IMR-90 (cell line): ENCODE data around the gene DTX1. TPM values are rescaled to one million over a fixed set of nuclear protein-coding genes. Genes with fewer than 3 reads are reported as not detected.

ENCODE experiments used
- ATAC-seq: fragments of 200-7000 bp; cut with Tn5 transposase; 2 replicates; pipeline ENCODE4 v1.9.1; 2020; ENCODE audit warnings: low read depth, mild to moderate bottlenecking, moderate library complexity
- BruUV-seq: library from RNA; stranded (reverse); fragments of 400-500 nt; replicated peaks from 2 replicates; lab custom pipeline; 2021; lab: Mats Ljungman, UMichigan
- CTCF ChIA-PET: fragments of 300-600 bp; formaldehyde crosslinking; extraction: SDS; loops from one replicate; lab custom pipeline; 2021; ENCODE audit warnings: antibody characterized with exemption; lab: Yijun Ruan, JAX
- POLR2A ChIA-PET: fragments of 300-600 bp; sonication (Branson Sonifier 250); formaldehyde crosslinking; loops from one replicate; lab custom pipeline; 2022; ENCODE audit warnings: antibody characterized with exemption; ENCODE audit not compliant: unreplicated experiment; lab: Charles Lee
- DNase-seq: peaks from one replicate; pipeline ENCODE4 v3.0.0; 2013
- H2AFZ ChIP-seq: replicated peaks from 2 replicates; pipeline ENCODE3; 2013; ENCODE audit warnings: low read length, mild to moderate bottlenecking; ENCODE audit not compliant: poor library complexity
- H2AK5ac ChIP-seq: 2 replicates; pipeline ENCODE4 v1.6.1; 2013; ENCODE audit warnings: low read depth, low read length, inconsistent platforms
- H2AK9ac ChIP-seq: replicated peaks from 2 replicates; pipeline ENCODE3; 2013; ENCODE audit warnings: mild to moderate bottlenecking, low read depth, low read length, moderate library complexity; ENCODE audit not compliant: poor library complexity
- H2BK120ac ChIP-seq: 2 replicates; pipeline ENCODE4 v1.6.1; 2013; ENCODE audit warnings: low read depth, low read length, inconsistent platforms
- H2BK15ac ChIP-seq: 3 replicates; pipeline ENCODE4 v1.6.1; 2013; ENCODE audit warnings: low read depth, low read length, inconsistent platforms
- H2BK20ac ChIP-seq: 2 replicates; pipeline ENCODE4 v1.6.1; 2013; ENCODE audit warnings: low read depth, mild to moderate bottlenecking, inconsistent platforms, low read length, moderate library complexity
- H2BK5ac ChIP-seq: 2 replicates; pipeline ENCODE4 v1.6.1; 2013; ENCODE audit warnings: mild to moderate bottlenecking, low read depth, low read length, inconsistent platforms; ENCODE audit not compliant: poor library complexity, severe bottlenecking
- H3K14ac ChIP-seq: replicated peaks from 2 replicates; pipeline ENCODE4 v1.6.1; 2013; ENCODE audit warnings: low read depth, low read length, inconsistent platforms
- H3K18ac ChIP-seq: 2 replicates; pipeline ENCODE4 v1.6.1; 2013; ENCODE audit warnings: low read depth, low read length, control low read depth
- H3K23ac ChIP-seq: 2 replicates; pipeline ENCODE4 v1.6.1; 2013; ENCODE audit warnings: low read depth, low read length, inconsistent platforms
- H3K27ac ChIP-seq: 2 replicates; pipeline ENCODE4 v1.5.1; 2013; ENCODE audit warnings: mild to moderate bottlenecking, control low read depth, low read length; ENCODE audit not compliant: insufficient read depth
- H3K27me3 ChIP-seq: 2 replicates; pipeline ENCODE4 v1.6.1; 2013; ENCODE audit warnings: low read length; ENCODE audit not compliant: control insufficient read depth, insufficient read depth
- H3K36me3 ChIP-seq: 2 replicates; pipeline ENCODE4 v1.6.1; 2013; ENCODE audit warnings: low read length, mixed read lengths; ENCODE audit not compliant: control insufficient read depth, insufficient read depth
- H3K4ac ChIP-seq: 2 replicates; pipeline ENCODE4 v1.6.1; 2013; ENCODE audit warnings: low read depth, low read length, inconsistent platforms
- H3K4me1 ChIP-seq: 2 replicates; pipeline ENCODE4 v1.6.1; 2013; ENCODE audit warnings: low read length, mixed read lengths; ENCODE audit not compliant: control insufficient read depth, insufficient read depth
- H3K4me2 ChIP-seq: 2 replicates; pipeline ENCODE4 v1.6.1; 2013; ENCODE audit warnings: low read depth, mild to moderate bottlenecking, control low read depth, low read length, moderate library complexity
- H3K4me3 ChIP-seq: 2 replicates; pipeline ENCODE4 v1.5.1; 2013; ENCODE audit warnings: low read depth, mild to moderate bottlenecking, control low read depth, low read length, moderate library complexity; ENCODE audit not compliant: insufficient read depth
- H3K56ac ChIP-seq: 2 replicates; pipeline ENCODE4 v1.6.1; 2013; ENCODE audit warnings: low read length, inconsistent platforms; ENCODE audit not compliant: insufficient read depth; ENCODE audit errors: extremely low read depth
- H3K79me1 ChIP-seq, 2 experiments: 2 replicates each; pipeline ENCODE4 v1.6.1; 2013; ENCODE audit warnings: low read length in 2 of 2, inconsistent platforms in 1 of 2, low read depth in 1 of 2
- H3K9ac ChIP-seq: 2 replicates; pipeline ENCODE4 v1.6.1; 2013; ENCODE audit warnings: low read depth, low read length, control low read depth
- H3K9me1 ChIP-seq: 2 replicates; pipeline ENCODE4 v1.6.1; 2013; ENCODE audit warnings: low read length, inconsistent platforms; ENCODE audit not compliant: insufficient read depth
- H3K9me3 ChIP-seq: 2 replicates; pipeline ENCODE4 v1.6.1; 2013; ENCODE audit warnings: low read length; ENCODE audit not compliant: control insufficient read depth, insufficient read depth
- H4K20me1 ChIP-seq: 2 replicates; pipeline ENCODE4 v1.6.1; 2013; ENCODE audit warnings: low read length, inconsistent platforms; ENCODE audit not compliant: insufficient read depth
- H4K5ac ChIP-seq: 2 replicates; pipeline ENCODE4 v1.6.1; 2013; ENCODE audit warnings: mild to moderate bottlenecking, low read depth, low read length, control low read depth
- H4K8ac ChIP-seq, 2 experiments: 2 replicates each; pipeline ENCODE4 v1.6.1; 2013; ENCODE audit warnings: low read depth in 2 of 2, low read length in 2 of 2, control low read depth in 1 of 2, inconsistent platforms in 1 of 2
- H4K91ac ChIP-seq: 2 replicates; pipeline ENCODE4 v1.6.1; 2013; ENCODE audit warnings: low read depth, low read length, inconsistent platforms; ENCODE audit not compliant: insufficient read depth
- BHLHE40 ChIP-seq: fragments of 150-350 bp; IDR thresholded peaks from 2 replicates; pipeline ENCODE4 v1.6.1; 2016; ENCODE audit warnings: mild to moderate bottlenecking, low read depth, low read length
- CEBPB ChIP-seq: IDR thresholded peaks from 2 replicates; pipeline ENCODE4 v1.6.1; 2012; ENCODE audit warnings: low read depth, low read length, improper control_type of control experiment
- CHD1 ChIP-seq: IDR thresholded peaks from 2 replicates; pipeline ENCODE4 v1.6.1; 2012; ENCODE audit warnings: low read depth, low read length, improper control_type of control experiment
- ELK1 ChIP-seq: fragments of 150-350 bp; IDR thresholded peaks from 2 replicates; pipeline ENCODE4 v1.6.1; 2016; ENCODE audit warnings: low read depth, mild to moderate bottlenecking, low read length, moderate library complexity, borderline replicate concordance
- RAD21 ChIP-seq: IDR thresholded peaks from 2 replicates; pipeline ENCODE4 v1.6.1; 2012; ENCODE audit warnings: low read length, improper control_type of control experiment
- RFX5 ChIP-seq: IDR thresholded peaks from 2 replicates; pipeline ENCODE4 v1.8.0; 2012; ENCODE audit warnings: low read depth, mild to moderate bottlenecking, low read length, moderate library complexity
- SMC3 ChIP-seq: fragments of 150-350 bp; IDR thresholded peaks from 2 replicates; pipeline ENCODE4 v1.6.1; 2016; ENCODE audit warnings: low read depth, mild to moderate bottlenecking, antibody characterized with exemption, low read length, moderate library complexity
- WGBS, 2 experiments: methylation state at CpG; one replicate each; pipeline versions ENCODE4 v1.1.5 to v1.1.7; 2013; ENCODE audit warnings: missing lambda C conversion rate in 2 of 2; ENCODE audit not compliant: insufficient read length in 1 of 2; ENCODE audit errors: extremely low coverage in 2 of 2; 5-methylcytosine and 5-hydroxymethylcytosine counted together
- dilution Hi-C: fragments of 300-500 bp; cut with HindIII; formaldehyde crosslinking; loops from one replicate; pipeline ENCODE4 v1.14.3; 2018; ENCODE audit warnings: low sequenced_read_pairs; ENCODE audit not compliant: unreplicated experiment
- in situ Hi-C: fragments of 300-500 bp; cut with MboI; formaldehyde crosslinking; loops from 3 replicates; pipeline ENCODE4 v1.14.3; 2019; ENCODE audit warnings: low sequenced_read_pairs, inconsistent platforms, mixed read lengths
- intact Hi-C: fragments of 100-400 bp; cut with micrococcal nuclease; formaldehyde crosslinking; loops from 2 replicates; pipeline ENCODE4 v1.10.0; 2022
- polyA plus RNA-seq, 3 experiments: library from polyadenylated mRNA; depleted of rRNA; stranded (reverse); fragments of >200 nt; gene quantifications; 2 replicates each; pipeline ENCODE4 v1.2.3, GENCODE V29; 2012; ENCODE audit warnings: low replicate concordance in 1 of 3
- total RNA-seq: library from RNA; depleted of rRNA; stranded (reverse); fragments of >200 nt; gene quantifications from 2 replicates; pipeline ENCODE4 v1.2.3, GENCODE V29; 2012
- TF ChIP-seq, protein P1 (sequence below): fragments of 150-350 bp; IDR thresholded peaks from 2 replicates; pipeline ENCODE4 v1.6.1; 2017; ENCODE audit warnings: mild to moderate bottlenecking, antibody characterized with exemption, low read length, low read depth

The DTX1 gene
- total and polyA plus RNA-seq, 2 of the 4 experiments (the other 2 are of a cell fraction): not detected

GRCh38 chr12:113145720-113146551 is 89.4 kb downstream of the DTX1 start:
- H3K14ac ChIP-seq: no peak overlapping the region
- dilution Hi-C loops: no loop called here
- no peak overlapping the region for H2AK9ac ChIP-seq
- H3K4me2 ChIP-seq: no peak overlapping the region
- H2BK20ac ChIP-seq: no peak overlapping the region
- H3K4me1 ChIP-seq: peaks cover 2% of the 10 kb centered on the region; the same call in 1 of the 2 replicates
- no peak overlapping the region for H3K9ac ChIP-seq
- no peak overlapping the region for H4K5ac ChIP-seq
- no peak overlapping the region for H2BK5ac ChIP-seq
- no peak overlapping the region for H4K8ac ChIP-seq
- ChIA-PET CTCF (no interaction called here), POLR2A (no interaction called here)
- in situ Hi-C loops: no loop called here
- 80% methylated on average over 2 of the region's 12 CpGs; no CpG with 5 or more reads in 1 of the 2 experiments for WGBS, 2 experiments
- H3K9me1 ChIP-seq: no peaks in the 10 kb centered on the region
- H3K27ac ChIP-seq: no peak overlapping the region
- no peaks in the 10 kb centered on the region for H3K9me3 ChIP-seq
- no peak overlapping the region for H3K4me3 ChIP-seq
- no peaks in the 10 kb centered on the region for H3K79me1 ChIP-seq
- H2AK5ac ChIP-seq: no peak overlapping the region
- no peak overlapping the region for H3K4ac ChIP-seq
- H3K56ac ChIP-seq: no peak overlapping the region
- no peak overlapping the region for H2BK15ac ChIP-seq
- intact Hi-C loops: no loop called here
- no peak overlapping the region for H3K23ac ChIP-seq
- no peaks in the 10 kb centered on the region for H4K20me1 ChIP-seq
- no peak overlapping the region for H2AFZ ChIP-seq
- no peaks in the 10 kb centered on the region for H3K36me3 ChIP-seq
- peaks cover 18% of the 10 kb centered on the region for H3K27me3 ChIP-seq
- BruUV-seq: no TSS peak
- DNase-seq (no peak), ATAC-seq (no peak)
- H4K91ac ChIP-seq: no peak overlapping the region
- TF ChIP-seq SMC3 (no peak), ELK1 (no peak), CHD1 (no peak), RFX5 (no peak), CEBPB (peak; percentile 68), RAD21 (no peak), BHLHE40 (no peak)
- TF ChIP-seq, protein P1, sequence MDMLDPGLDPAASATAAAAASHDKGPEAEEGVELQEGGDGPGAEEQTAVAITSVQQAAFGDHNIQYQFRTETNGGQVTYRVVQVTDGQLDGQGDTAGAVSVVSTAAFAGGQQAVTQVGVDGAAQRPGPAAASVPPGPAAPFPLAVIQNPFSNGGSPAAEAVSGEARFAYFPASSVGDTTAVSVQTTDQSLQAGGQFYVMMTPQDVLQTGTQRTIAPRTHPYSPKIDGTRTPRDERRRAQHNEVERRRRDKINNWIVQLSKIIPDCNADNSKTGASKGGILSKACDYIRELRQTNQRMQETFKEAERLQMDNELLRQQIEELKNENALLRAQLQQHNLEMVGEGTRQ: no peak
- no peak overlapping the region for H2BK120ac ChIP-seq
- H3K18ac ChIP-seq: no peak overlapping the region
